ENCODE measurements around the gene SYT12.

SYT12 gene

DNA sequence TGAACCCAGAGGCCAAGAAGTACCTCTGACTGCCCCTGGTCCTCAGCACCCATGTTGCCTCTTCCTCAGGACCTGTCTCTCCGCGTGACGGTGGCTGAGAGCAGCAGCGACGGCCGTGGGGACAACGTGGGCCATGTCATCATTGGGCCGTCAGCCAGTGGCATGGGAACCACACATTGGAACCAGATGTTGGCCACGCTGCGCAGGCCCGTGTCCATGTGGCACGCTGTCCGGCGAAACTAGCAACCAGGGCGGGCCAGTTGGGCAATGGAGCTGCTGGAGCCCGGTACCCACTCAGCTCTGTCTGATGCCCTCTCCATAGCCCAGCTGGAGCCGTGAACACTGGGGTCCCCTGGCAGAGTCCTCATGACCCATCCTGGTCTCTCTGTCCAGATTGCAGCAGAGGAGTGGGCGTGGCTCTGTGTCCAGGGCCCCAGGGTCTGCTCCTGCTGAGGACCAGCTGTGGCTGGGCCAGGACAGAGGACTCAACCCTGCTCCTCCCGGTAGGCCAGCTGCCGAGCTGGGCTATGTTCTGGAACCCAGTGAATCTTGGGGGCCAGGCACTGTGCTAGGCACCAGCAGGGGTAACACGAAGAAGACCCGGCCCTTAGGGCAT lies 25.7 kb downstream of the SYT12 start:
- no peak for TF ChIP-seq EZH2 (IDR thresholded peaks at IDR 0.05; ENCODE audit: borderline replicate concordance, low read length)
- TF ChIP-seq, protein P1, sequence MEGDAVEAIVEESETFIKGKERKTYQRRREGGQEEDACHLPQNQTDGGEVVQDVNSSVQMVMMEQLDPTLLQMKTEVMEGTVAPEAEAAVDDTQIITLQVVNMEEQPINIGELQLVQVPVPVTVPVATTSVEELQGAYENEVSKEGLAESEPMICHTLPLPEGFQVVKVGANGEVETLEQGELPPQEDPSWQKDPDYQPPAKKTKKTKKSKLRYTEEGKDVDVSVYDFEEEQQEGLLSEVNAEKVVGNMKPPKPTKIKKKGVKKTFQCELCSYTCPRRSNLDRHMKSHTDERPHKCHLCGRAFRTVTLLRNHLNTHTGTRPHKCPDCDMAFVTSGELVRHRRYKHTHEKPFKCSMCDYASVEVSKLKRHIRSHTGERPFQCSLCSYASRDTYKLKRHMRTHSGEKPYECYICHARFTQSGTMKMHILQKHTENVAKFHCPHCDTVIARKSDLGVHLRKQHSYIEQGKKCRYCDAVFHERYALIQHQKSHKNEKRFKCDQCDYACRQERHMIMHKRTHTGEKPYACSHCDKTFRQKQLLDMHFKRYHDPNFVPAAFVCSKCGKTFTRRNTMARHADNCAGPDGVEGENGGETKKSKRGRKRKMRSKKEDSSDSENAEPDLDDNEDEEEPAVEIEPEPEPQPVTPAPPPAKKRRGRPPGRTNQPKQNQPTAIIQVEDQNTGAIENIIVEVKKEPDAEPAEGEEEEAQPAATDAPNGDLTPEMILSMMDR (IDR thresholded peaks at IDR 0.05; ENCODE audit: low read length) = no peak
- H3K4me3 ChIP-seq (ENCODE audit: low read depth, low read length, poor library complexity, severe bottlenecking) = no peak overlapping the region
- H3K9me2 ChIP-seq (ENCODE audit: low read depth, low read length) = no peaks in the 10 kb centered on the region
- no peak overlapping the region for H2AFZ ChIP-seq (ENCODE audit: low read length)
- no peaks in the 10 kb centered on the region for H3F3A ChIP-seq (ENCODE audit: insufficient read depth, low read length)
- H3K79me2 ChIP-seq (ENCODE audit: insufficient read depth, low read length) = no peaks in the 10 kb centered on the region
- H3K27me3 ChIP-seq (ENCODE audit: insufficient read depth, low read length) = peaks cover 11% of the 10 kb centered on the region
- H3K4me2 ChIP-seq (ENCODE audit: low read length) = no peak overlapping the region
- H4K20me1 ChIP-seq (ENCODE audit: insufficient read depth, low read length) = no peaks in the 10 kb centered on the region
- H3K4me1 ChIP-seq (ENCODE audit: insufficient read depth, low read length, severe bottlenecking) = no peaks in the 10 kb centered on the region
- no peaks in the 10 kb centered on the region for H3K36me3 ChIP-seq (ENCODE audit: insufficient read depth, low read length)
- H3K9me3 ChIP-seq (ENCODE audit: low read length) = no peaks in the 10 kb centered on the region
- H3K27ac ChIP-seq (ENCODE audit: low read depth, low read length, poor library complexity, severe bottlenecking) = no peak overlapping the region
- H3K9ac ChIP-seq (ENCODE audit: low read length) = no peak overlapping the region

DNA sequence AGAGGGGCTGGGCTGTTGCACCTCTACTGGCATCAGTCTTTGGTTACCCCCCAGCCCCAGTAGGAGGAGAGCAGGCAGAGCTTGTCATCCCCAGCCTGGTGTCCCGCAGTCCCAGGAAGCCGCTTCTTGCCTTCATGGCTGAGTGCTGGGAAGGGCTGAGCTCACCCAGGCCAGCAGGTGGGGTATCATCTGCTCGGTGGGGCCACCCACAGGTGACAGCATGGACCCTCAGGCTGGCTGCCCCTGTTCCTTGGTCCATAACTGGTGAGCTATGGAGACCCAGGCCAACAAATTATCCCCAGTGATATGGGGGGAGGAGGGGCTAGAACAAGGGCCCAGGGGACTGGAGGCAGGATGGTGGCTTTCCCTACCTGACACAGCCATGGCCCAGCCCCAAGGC lies 27.2 kb downstream of the SYT12 start:
- Histone ChIP-seq H3F3A (ENCODE audit: insufficient read depth, low read length) (no peaks in the 10 kb centered on the region), H3K27ac (ENCODE audit: low read depth, low read length, poor library complexity, severe bottlenecking) (no peak overlapping the region), H3K4me1 (ENCODE audit: insufficient read depth, low read length, severe bottlenecking) (no peaks in the 10 kb centered on the region), H4K20me1 (ENCODE audit: insufficient read depth, low read length) (no peaks in the 10 kb centered on the region), H3K9me2 (ENCODE audit: low read depth, low read length) (no peaks in the 10 kb centered on the region), H3K9ac (ENCODE audit: low read length) (no peak overlapping the region), H3K79me2 (ENCODE audit: insufficient read depth, low read length) (no peaks in the 10 kb centered on the region), H3K27me3 (ENCODE audit: insufficient read depth, low read length) (peaks cover 11% of the 10 kb centered on the region), H3K9me3 (ENCODE audit: low read length) (no peaks in the 10 kb centered on the region), H2AFZ (ENCODE audit: low read length) (no peak overlapping the region), H3K4me2 (ENCODE audit: low read length) (no peak overlapping the region), H3K4me3 (ENCODE audit: low read depth, low read length, poor library complexity, severe bottlenecking) (no peak overlapping the region), H3K36me3 (ENCODE audit: insufficient read depth, low read length) (no peaks in the 10 kb centered on the region)
- no peak for TF ChIP-seq EZH2 (IDR thresholded peaks at IDR 0.05; ENCODE audit: borderline replicate concordance, low read length)
- TF ChIP-seq, protein P1 (IDR thresholded peaks at IDR 0.05; ENCODE audit: low read length) = no peak; the same call in 1 of the 2 replicates

DNA sequence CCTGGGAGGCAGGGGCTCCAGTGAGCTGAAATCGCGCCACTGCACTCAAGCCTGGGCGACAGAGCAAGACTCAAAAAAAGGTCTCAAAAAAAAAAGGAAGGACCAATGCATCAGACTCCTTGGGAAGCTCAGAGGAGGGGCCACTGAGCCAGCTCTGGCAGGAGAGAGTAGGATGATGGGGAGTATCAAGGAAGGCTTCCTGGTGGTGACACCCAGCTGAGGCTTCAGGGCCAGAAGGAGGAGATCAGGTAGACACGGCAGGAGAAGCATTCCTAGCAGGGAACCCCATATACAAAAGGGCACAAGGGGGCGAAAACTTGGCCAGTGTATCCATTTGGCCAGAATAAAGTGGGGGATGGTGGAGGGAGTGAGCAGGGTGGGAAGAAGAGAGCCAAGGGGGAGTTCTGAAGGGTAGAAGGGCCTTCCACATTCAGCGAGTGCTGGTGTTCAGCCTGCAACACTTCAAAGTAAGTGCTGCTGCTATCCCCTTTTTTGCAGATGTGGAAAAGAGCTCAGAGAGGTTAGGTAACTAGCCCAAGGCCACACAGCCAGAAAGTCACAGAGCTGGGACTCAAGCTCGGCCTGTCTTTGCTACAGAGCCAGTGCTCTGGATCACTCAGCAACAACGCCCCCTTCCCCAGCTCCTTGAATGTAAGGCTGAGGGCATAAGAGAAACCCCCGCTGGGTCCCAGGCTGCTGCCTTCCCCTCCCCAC lies 28.4 kb downstream of the SYT12 start:
- TF ChIP-seq, protein P1 (IDR thresholded peaks at IDR 0.05; ENCODE audit: low read length) = no peak
- no peak for TF ChIP-seq EZH2 (IDR thresholded peaks at IDR 0.05; ENCODE audit: borderline replicate concordance, low read length)
- H3K9me2 ChIP-seq (ENCODE audit: low read depth, low read length) = no peaks in the 10 kb centered on the region
- H3F3A ChIP-seq (ENCODE audit: insufficient read depth, low read length) = no peaks in the 10 kb centered on the region

More for the DNA sequence above, 28.4 kb downstream of the SYT12 start:
- no peak overlapping the region for H3K4me2 ChIP-seq (ENCODE audit: low read length)
- peaks cover 4% of the 10 kb centered on the region for H3K4me1 ChIP-seq (ENCODE audit: insufficient read depth, low read length, severe bottlenecking)
- no peak overlapping the region for H3K9ac ChIP-seq (ENCODE audit: low read length)
- H3K27ac ChIP-seq (ENCODE audit: low read depth, low read length, poor library complexity, severe bottlenecking) = no peak overlapping the region
- H3K79me2 ChIP-seq (ENCODE audit: insufficient read depth, low read length) = no peaks in the 10 kb centered on the region
- no peaks in the 10 kb centered on the region for H3K9me3 ChIP-seq (ENCODE audit: low read length)
- no peak overlapping the region for H3K4me3 ChIP-seq (ENCODE audit: low read depth, low read length, poor library complexity, severe bottlenecking)
- H3K27me3 ChIP-seq (ENCODE audit: insufficient read depth, low read length) = peaks cover 11% of the 10 kb centered on the region; the same call in 1 of the 2 replicates
- H3K36me3 ChIP-seq (ENCODE audit: insufficient read depth, low read length) = no peaks in the 10 kb centered on the region
- H2AFZ ChIP-seq (ENCODE audit: low read length) = no peak overlapping the region
- H4K20me1 ChIP-seq (ENCODE audit: insufficient read depth, low read length) = no peaks in the 10 kb centered on the region
